SU-DHL-6 (cell line): ENCODE results near the gene FAM229A.

Experiments
- CTCF ChIP-seq: fragments of 200-600 bp; sonication (generic); IDR thresholded peaks from one replicate; pipeline ENCODE4 v1.5.1; 2017; ENCODE audit warnings: antibody characterized with exemption, mild to moderate bottlenecking, low read length, moderate library complexity; ENCODE audit not compliant: insufficient read depth, poor library complexity, severe bottlenecking
- EZH2phosphoT487 ChIP-seq: fragments of 200-600 bp; sonication (generic), shearing (Covaris generic); conservative IDR thresholded peaks from 2 replicates; pipeline ENCODE4 v1.6.1; 2018; ENCODE audit warnings: mild to moderate bottlenecking, antibody characterized with exemption, low read length, moderate library complexity, mixed read lengths

- no peak for TF ChIP-seq CTCF
- no peak for TF ChIP-seq EZH2phosphoT487
Observed at GRCh38 chr1:32388641-32389040, 26.4 kb upstream of the FAM229A start.
